NCI-H69 (cell line): ENCODE results near the gene IGBP1.
"Not testable (repeated sequence)": the region's sequence is repeated elsewhere in the genome, so short reads cannot be mapped to it uniquely, and the experiment has no call there.

ENCODE experiments used
- DNase-seq: peaks from one replicate; lab custom pipeline; 2025; lab: John Stamatoyannopoulos, UW

IGBP1 gene

GRCh38 chrX:70133303-70134115 is at the start of gene IGBP1:
IGBP1 (plus strand) TSS chrX:70133447; CDS start chrX:70133948, 501 bp downstream.
- DNase-seq: peak; percentile 92

GRCh38 chrX:70084592-70085240 is 48.5 kb upstream of the IGBP1 start:
- DNase-seq: no peak

GRCh38 chrX:70087857-70088630 is 45.2 kb upstream of the IGBP1 start:
- peak; percentile 18 for DNase-seq

- DNase-seq: no peak
Observed at GRCh38 chrX:70088751-70089150, 44.5 kb upstream of the IGBP1 start.

GRCh38 chrX:70089604-70090297 is 43.5 kb upstream of the IGBP1 start:
- no peak for DNase-seq

- DNase-seq: no peak
Observed at GRCh38 chrX:70092247-70092646, 41.0 kb upstream of the IGBP1 start.

- peak; percentile 1 for DNase-seq
Observed at GRCh38 chrX:70096052-70096451, 37.2 kb upstream of the IGBP1 start.

GRCh38 chrX:70105229-70105628 is 28.0 kb upstream of the IGBP1 start:
- DNase-seq: no peak

GRCh38 chrX:70111436-70112026 is 21.7 kb upstream of the IGBP1 start:
- not testable (repeated sequence) for DNase-seq

GRCh38 chrX:70117738-70118137 is 15.5 kb upstream of the IGBP1 start:
- no peak for DNase-seq

GRCh38 chrX:70123014-70123413 is 10.2 kb upstream of the IGBP1 start:
- not testable (repeated sequence) for DNase-seq

GRCh38 chrX:70124678-70125077 is 8.6 kb upstream of the IGBP1 start:
- no peak for DNase-seq

- DNase-seq: no peak
Observed at GRCh38 chrX:70128071-70128470, 5.2 kb upstream of the IGBP1 start.

GRCh38 chrX:70129816-70130215 is 3.4 kb upstream of the IGBP1 start:
- peak; percentile 1 for DNase-seq

- DNase-seq: peak; percentile 0
Observed at GRCh38 chrX:70132224-70132623, 1.0 kb upstream of the IGBP1 start.

GRCh38 chrX:70132877-70133302 is 357 bp upstream of the IGBP1 start:
- DNase-seq: no peak

- DNase-seq: peak; percentile 53
Observed at GRCh38 chrX:70134116-70134477, 850 bp downstream of the IGBP1 start.

- no peak for DNase-seq
Observed at GRCh38 chrX:70138622-70139021, 5.4 kb downstream of the IGBP1 start.

- no peak for DNase-seq
Observed at GRCh38 chrX:70139736-70140135, 6.5 kb downstream of the IGBP1 start.

GRCh38 chrX:70141373-70141772 is 8.1 kb downstream of the IGBP1 start:
- peak; percentile 41 for DNase-seq
